IMR-90 (cell line): ENCODE measurements around the gene ALKBH7. TPM values are rescaled to one million over a fixed set of nuclear protein-coding genes. Genes with fewer than 3 reads are reported as not detected.
A peak's percentile ranks its signal among the peaks of the same experiment; 100 is the strongest.

Source experiments
- ATAC-seq: fragments of 200-7000 bp; cut with Tn5 transposase; 2 replicates; pipeline ENCODE4 v1.9.1; 2020; ENCODE audit warnings: low read depth, mild to moderate bottlenecking, moderate library complexity
- BruUV-seq: library from RNA; stranded (reverse); fragments of 400-500 nt; replicated peaks from 2 replicates; lab custom pipeline; 2021; lab: Mats Ljungman, UMichigan
- CTCF ChIA-PET: fragments of 300-600 bp; formaldehyde crosslinking; extraction: SDS; loops from one replicate; lab custom pipeline; 2021; ENCODE audit warnings: antibody characterized with exemption; lab: Yijun Ruan, JAX
- POLR2A ChIA-PET: fragments of 300-600 bp; sonication (Branson Sonifier 250); formaldehyde crosslinking; loops from one replicate; lab custom pipeline; 2022; ENCODE audit warnings: antibody characterized with exemption; ENCODE audit not compliant: unreplicated experiment; lab: Charles Lee
- DNase-seq: peaks from one replicate; pipeline ENCODE4 v3.0.0; 2013
- H2AFZ ChIP-seq: replicated peaks from 2 replicates; pipeline ENCODE3; 2013; ENCODE audit warnings: low read length, mild to moderate bottlenecking; ENCODE audit not compliant: poor library complexity
- H2AK5ac ChIP-seq: 2 replicates; pipeline ENCODE4 v1.6.1; 2013; ENCODE audit warnings: low read depth, low read length, inconsistent platforms
- H2AK9ac ChIP-seq: replicated peaks from 2 replicates; pipeline ENCODE3; 2013; ENCODE audit warnings: mild to moderate bottlenecking, low read depth, low read length, moderate library complexity; ENCODE audit not compliant: poor library complexity
- H2BK120ac ChIP-seq: 2 replicates; pipeline ENCODE4 v1.6.1; 2013; ENCODE audit warnings: low read depth, low read length, inconsistent platforms
- H2BK15ac ChIP-seq: 3 replicates; pipeline ENCODE4 v1.6.1; 2013; ENCODE audit warnings: low read depth, low read length, inconsistent platforms
- H2BK20ac ChIP-seq: 2 replicates; pipeline ENCODE4 v1.6.1; 2013; ENCODE audit warnings: low read depth, mild to moderate bottlenecking, inconsistent platforms, low read length, moderate library complexity
- H2BK5ac ChIP-seq: 2 replicates; pipeline ENCODE4 v1.6.1; 2013; ENCODE audit warnings: mild to moderate bottlenecking, low read depth, low read length, inconsistent platforms; ENCODE audit not compliant: poor library complexity, severe bottlenecking
- H3K14ac ChIP-seq: replicated peaks from 2 replicates; pipeline ENCODE4 v1.6.1; 2013; ENCODE audit warnings: low read depth, low read length, inconsistent platforms
- H3K18ac ChIP-seq: 2 replicates; pipeline ENCODE4 v1.6.1; 2013; ENCODE audit warnings: low read depth, low read length, control low read depth
- H3K23ac ChIP-seq: 2 replicates; pipeline ENCODE4 v1.6.1; 2013; ENCODE audit warnings: low read depth, low read length, inconsistent platforms
- H3K27ac ChIP-seq: 2 replicates; pipeline ENCODE4 v1.5.1; 2013; ENCODE audit warnings: mild to moderate bottlenecking, control low read depth, low read length; ENCODE audit not compliant: insufficient read depth
- H3K27me3 ChIP-seq: 2 replicates; pipeline ENCODE4 v1.6.1; 2013; ENCODE audit warnings: low read length; ENCODE audit not compliant: control insufficient read depth, insufficient read depth
- H3K36me3 ChIP-seq: 2 replicates; pipeline ENCODE4 v1.6.1; 2013; ENCODE audit warnings: low read length, mixed read lengths; ENCODE audit not compliant: control insufficient read depth, insufficient read depth
- H3K4ac ChIP-seq: 2 replicates; pipeline ENCODE4 v1.6.1; 2013; ENCODE audit warnings: low read depth, low read length, inconsistent platforms
- H3K4me1 ChIP-seq: 2 replicates; pipeline ENCODE4 v1.6.1; 2013; ENCODE audit warnings: low read length, mixed read lengths; ENCODE audit not compliant: control insufficient read depth, insufficient read depth
- H3K4me2 ChIP-seq: 2 replicates; pipeline ENCODE4 v1.6.1; 2013; ENCODE audit warnings: low read depth, mild to moderate bottlenecking, control low read depth, low read length, moderate library complexity
- H3K4me3 ChIP-seq: 2 replicates; pipeline ENCODE4 v1.5.1; 2013; ENCODE audit warnings: low read depth, mild to moderate bottlenecking, control low read depth, low read length, moderate library complexity; ENCODE audit not compliant: insufficient read depth
- H3K56ac ChIP-seq: 2 replicates; pipeline ENCODE4 v1.6.1; 2013; ENCODE audit warnings: low read length, inconsistent platforms; ENCODE audit not compliant: insufficient read depth; ENCODE audit errors: extremely low read depth
- H3K79me1 ChIP-seq, 2 experiments: 2 replicates each; pipeline ENCODE4 v1.6.1; 2013; ENCODE audit warnings: low read length in 2 of 2, inconsistent platforms in 1 of 2, low read depth in 1 of 2
- H3K9ac ChIP-seq: 2 replicates; pipeline ENCODE4 v1.6.1; 2013; ENCODE audit warnings: low read depth, low read length, control low read depth
- H3K9me1 ChIP-seq: 2 replicates; pipeline ENCODE4 v1.6.1; 2013; ENCODE audit warnings: low read length, inconsistent platforms; ENCODE audit not compliant: insufficient read depth
- H3K9me3 ChIP-seq: 2 replicates; pipeline ENCODE4 v1.6.1; 2013; ENCODE audit warnings: low read length; ENCODE audit not compliant: control insufficient read depth, insufficient read depth
- H4K20me1 ChIP-seq: 2 replicates; pipeline ENCODE4 v1.6.1; 2013; ENCODE audit warnings: low read length, inconsistent platforms; ENCODE audit not compliant: insufficient read depth
- H4K5ac ChIP-seq: 2 replicates; pipeline ENCODE4 v1.6.1; 2013; ENCODE audit warnings: mild to moderate bottlenecking, low read depth, low read length, control low read depth
- H4K8ac ChIP-seq, 2 experiments: 2 replicates each; pipeline ENCODE4 v1.6.1; 2013; ENCODE audit warnings: low read depth in 2 of 2, low read length in 2 of 2, control low read depth in 1 of 2, inconsistent platforms in 1 of 2
- H4K91ac ChIP-seq: 2 replicates; pipeline ENCODE4 v1.6.1; 2013; ENCODE audit warnings: low read depth, low read length, inconsistent platforms; ENCODE audit not compliant: insufficient read depth
- BHLHE40 ChIP-seq: fragments of 150-350 bp; IDR thresholded peaks from 2 replicates; pipeline ENCODE4 v1.6.1; 2016; ENCODE audit warnings: mild to moderate bottlenecking, low read depth, low read length
- CEBPB ChIP-seq: IDR thresholded peaks from 2 replicates; pipeline ENCODE4 v1.6.1; 2012; ENCODE audit warnings: low read depth, low read length, improper control_type of control experiment
- CHD1 ChIP-seq: IDR thresholded peaks from 2 replicates; pipeline ENCODE4 v1.6.1; 2012; ENCODE audit warnings: low read depth, low read length, improper control_type of control experiment
- CTCF ChIP-seq: conservative IDR thresholded peaks from 2 replicates; pipeline ENCODE4 v1.5.1; 2012; ENCODE audit warnings: mild to moderate bottlenecking, low read depth, low read length, improper control_type of control experiment
- ELK1 ChIP-seq: fragments of 150-350 bp; IDR thresholded peaks from 2 replicates; pipeline ENCODE4 v1.6.1; 2016; ENCODE audit warnings: low read depth, mild to moderate bottlenecking, low read length, moderate library complexity, borderline replicate concordance
- FOS ChIP-seq: fragments of 150-350 bp; IDR thresholded peaks from 2 replicates; pipeline ENCODE4 v1.6.1; 2016; ENCODE audit warnings: low read depth, low read length
- MAZ ChIP-seq: IDR thresholded peaks from 2 replicates; pipeline ENCODE4 v1.6.1; 2012; ENCODE audit warnings: low read depth, mild to moderate bottlenecking, low read length, improper control_type of control experiment, moderate library complexity, borderline replicate concordance
- MXI1 ChIP-seq: IDR thresholded peaks from 2 replicates; pipeline ENCODE4 v1.6.1; 2012; ENCODE audit warnings: low read depth, mild to moderate bottlenecking, low read length, moderate library complexity, borderline replicate concordance
- NFE2L2 ChIP-seq: fragments of 150-350 bp; IDR thresholded peaks from 2 replicates; pipeline ENCODE4 v1.6.1; 2016; ENCODE audit warnings: low read depth, mild to moderate bottlenecking, low read length
- POLR2A ChIP-seq: IDR thresholded peaks from 2 replicates; pipeline ENCODE4 v1.6.1; 2012; ENCODE audit warnings: mild to moderate bottlenecking, low read depth, low read length
- RAD21 ChIP-seq: IDR thresholded peaks from 2 replicates; pipeline ENCODE4 v1.6.1; 2012; ENCODE audit warnings: low read length, improper control_type of control experiment
- RCOR1 ChIP-seq: IDR thresholded peaks from 2 replicates; pipeline ENCODE4 v1.6.1; 2012; ENCODE audit warnings: mild to moderate bottlenecking, low read length, improper control_type of control experiment; ENCODE audit not compliant: insufficient replicate concordance
- RFX5 ChIP-seq: IDR thresholded peaks from 2 replicates; pipeline ENCODE4 v1.8.0; 2012; ENCODE audit warnings: low read depth, mild to moderate bottlenecking, low read length, moderate library complexity
- SMC3 ChIP-seq: fragments of 150-350 bp; IDR thresholded peaks from 2 replicates; pipeline ENCODE4 v1.6.1; 2016; ENCODE audit warnings: low read depth, mild to moderate bottlenecking, antibody characterized with exemption, low read length, moderate library complexity
- USF2 ChIP-seq: fragments of 150-350 bp; IDR thresholded peaks from 2 replicates; pipeline ENCODE4 v1.6.1; 2017; ENCODE audit warnings: mild to moderate bottlenecking, antibody characterized with exemption, low read length, low read depth
- WGBS, 2 experiments: methylation state at CpG; one replicate each; pipeline versions ENCODE4 v1.1.5 to v1.1.7; 2013; ENCODE audit warnings: missing lambda C conversion rate in 2 of 2; ENCODE audit not compliant: insufficient read length in 1 of 2; ENCODE audit errors: extremely low coverage in 2 of 2; 5-methylcytosine and 5-hydroxymethylcytosine counted together
- dilution Hi-C: fragments of 300-500 bp; cut with HindIII; formaldehyde crosslinking; loops from one replicate; pipeline ENCODE4 v1.14.3; 2018; ENCODE audit warnings: low sequenced_read_pairs; ENCODE audit not compliant: unreplicated experiment
- in situ Hi-C: fragments of 300-500 bp; cut with MboI; formaldehyde crosslinking; loops from 3 replicates; pipeline ENCODE4 v1.14.3; 2019; ENCODE audit warnings: low sequenced_read_pairs, inconsistent platforms, mixed read lengths
- intact Hi-C: fragments of 100-400 bp; cut with micrococcal nuclease; formaldehyde crosslinking; loops from 2 replicates; pipeline ENCODE4 v1.10.0; 2022
- polyA plus RNA-seq, 3 experiments: library from polyadenylated mRNA; depleted of rRNA; stranded (reverse); fragments of >200 nt; gene quantifications; 2 replicates each; pipeline ENCODE4 v1.2.3, GENCODE V29; 2012; ENCODE audit warnings: low replicate concordance in 1 of 3
- total RNA-seq: library from RNA; depleted of rRNA; stranded (reverse); fragments of >200 nt; gene quantifications from 2 replicates; pipeline ENCODE4 v1.2.3, GENCODE V29; 2012

Gene ALKBH7
- total and polyA plus RNA-seq, 2 of the 4 experiments (the other 2 are of a cell fraction) = 9.3 to 22.5 TPM

GRCh38 chr19:6358003-6358402, 14.6 kb upstream of the ALKBH7 start:
- no CpG with 5 or more reads among the region's 9 CpGs for WGBS, 2 experiments
- H2AFZ ChIP-seq = peak overlapping the region; percentile 32
- H3K9me3 ChIP-seq = no peaks in the 10 kb centered on the region
- no peak overlapping the region for H4K5ac ChIP-seq
- no peak overlapping the region for H3K14ac ChIP-seq
- no peak overlapping the region for H3K4me3 ChIP-seq
- ChIA-PET POLR2A (no interaction called here), CTCF (no interaction called here)
- H3K9me1 ChIP-seq = no peaks in the 10 kb centered on the region
- intact Hi-C loops (no loop called here), in situ Hi-C loops (no loop called here), dilution Hi-C loops (no loop called here)
- H3K27ac ChIP-seq = no peak overlapping the region
- H2BK20ac ChIP-seq = no peak overlapping the region
- H3K56ac ChIP-seq = no peak overlapping the region
- no peaks in the 10 kb centered on the region for H4K20me1 ChIP-seq
- H2AK5ac ChIP-seq = no peak overlapping the region
- no peak overlapping the region for H2BK5ac ChIP-seq
- no peak overlapping the region for H2AK9ac ChIP-seq
- no peak overlapping the region for H4K91ac ChIP-seq
- H3K23ac ChIP-seq = no peak overlapping the region
- DNase-seq (no peak), ATAC-seq (no peak)
- no TSS peak for BruUV-seq
- no peak overlapping the region for H2BK120ac ChIP-seq
- no peak overlapping the region for H2BK15ac ChIP-seq
- no peak for TF ChIP-seq CHD1
- TF ChIP-seq RFX5 = no peak
- TF ChIP-seq USF2 = no peak
- no peak for TF ChIP-seq RAD21
- TF ChIP-seq SMC3 = no peak
- no peak for TF ChIP-seq RCOR1
- no peak for TF ChIP-seq CTCF
- TF ChIP-seq FOS = no peak
- TF ChIP-seq MXI1 = no peak
- no peak for TF ChIP-seq BHLHE40
- no peak for TF ChIP-seq NFE2L2
- TF ChIP-seq MAZ = no peak
- no peak for TF ChIP-seq POLR2A
- no peak for TF ChIP-seq CEBPB
- TF ChIP-seq ELK1 = no peak
- peaks cover 5% of the 10 kb centered on the region for H3K4me1 ChIP-seq
- no peak overlapping the region for H3K18ac ChIP-seq
- H3K27me3 ChIP-seq = no peaks in the 10 kb centered on the region
- no peak overlapping the region for H3K4me2 ChIP-seq
- peaks cover 8 to 20% of the 10 kb centered on the region in 2 experiments; a peak in 3 of 4 replicates for H3K79me1 ChIP-seq
- H3K4ac ChIP-seq = no peak overlapping the region
- H3K36me3 ChIP-seq = no peaks in the 10 kb centered on the region
- H3K9ac ChIP-seq = no peak overlapping the region
- no peak overlapping the region for H4K8ac ChIP-seq
